Thoracic aorta (tissue), 2 donors: Measurements from ENCODE around the gene PDZRN4. TPM values are rescaled to one million over a fixed set of nuclear protein-coding genes. Genes with fewer than 3 reads are reported as not detected.

Experiments used
- ATAC-seq: fragments of 150-250 bp; one replicate; pipeline ENCODE4 v1.8.0; 2017; ENCODE audit warnings: low read depth; ENCODE audit not compliant: insufficient number of reproducible peaks, low FRiP score
- DNase-seq: peaks from one replicate; pipeline ENCODE4 v3.0.0-alpha.2; 2020; ENCODE audit warnings: low spot score
- H3K27ac ChIP-seq, 2 donors: fragments of 200-600 bp; sonication (generic); 1 replicate in 1 of 2; 2 replicates in 1 of 2; pipeline ENCODE4 v1.5.1; 2016; ENCODE audit warnings: mild to moderate bottlenecking in 2 of 2, moderate library complexity in 2 of 2
- H3K27me3 ChIP-seq: fragments of 200-600 bp; sonication (generic); replicated peaks from 2 replicates; pipeline ENCODE4 v1.6.0; 2016; ENCODE audit warnings: mild to moderate bottlenecking; ENCODE audit not compliant: insufficient read depth
- H3K36me3 ChIP-seq: fragments of 200-600 bp; sonication (generic); one replicate; pipeline ENCODE4 v1.5.1; 2016
- H3K4me1 ChIP-seq, 2 donors: fragments of 200-600 bp; sonication (generic); 1 replicate in 1 of 2; 2 replicates in 1 of 2; pipeline versions ENCODE4 v1.5.1 to v1.6.0; 2016; ENCODE audit warnings: low read depth in 2 of 2, mild to moderate bottlenecking in 1 of 2; ENCODE audit not compliant: control insufficient read depth in 1 of 2
- H3K4me3 ChIP-seq: fragments of 200-600 bp; sonication (generic); 2 replicates; pipeline ENCODE4 v1.5.1; 2016; ENCODE audit warnings: mild to moderate bottlenecking
- H3K9me3 ChIP-seq: fragments of 200-600 bp; sonication (generic); 2 replicates; pipeline ENCODE4 v1.5.1; 2016
- total RNA-seq, 2 donors: library from RNA; depleted of rRNA; stranded (reverse); fragments of >200 nt; gene quantifications; one replicate each; pipeline versions ENCODE4 v1.1.0 to v1.2.3, GENCODE V29; 2016
- TF ChIP-seq, protein P1 (sequence below): fragments of 200-600 bp; sonication (generic); IDR thresholded peaks from one replicate; pipeline ENCODE4 v1.5.1; 2019; ENCODE audit warnings: antibody characterized with exemption

The PDZRN4 gene
- total RNA-seq, 2 donors from 2014 or later: 6.1 to 12.5 TPM

DNA sequence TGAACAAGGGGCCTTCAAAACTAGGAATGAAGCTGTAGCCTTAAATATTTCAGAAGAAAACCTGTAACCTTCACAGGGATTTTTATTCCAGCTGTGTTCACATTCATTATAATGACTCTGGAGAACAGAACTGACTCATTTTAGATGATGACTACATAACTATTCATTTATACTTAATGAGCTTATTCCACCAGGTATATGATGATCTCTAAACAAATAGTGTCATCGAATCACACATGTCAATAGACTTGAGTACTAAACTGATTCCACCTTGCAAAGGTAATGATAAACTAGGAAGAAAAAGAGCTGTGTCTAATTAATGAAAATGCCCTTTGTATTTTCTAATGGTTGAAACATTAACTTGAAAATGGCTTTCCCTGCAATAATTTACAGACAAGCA lies 433.2 kb downstream of the PDZRN4 start:
- H3K27ac ChIP-seq: no peak overlapping the region
- H3K4me3 ChIP-seq: no peak overlapping the region
- ATAC-seq (no peak), DNase-seq (no peak)
- TF ChIP-seq, protein P1, sequence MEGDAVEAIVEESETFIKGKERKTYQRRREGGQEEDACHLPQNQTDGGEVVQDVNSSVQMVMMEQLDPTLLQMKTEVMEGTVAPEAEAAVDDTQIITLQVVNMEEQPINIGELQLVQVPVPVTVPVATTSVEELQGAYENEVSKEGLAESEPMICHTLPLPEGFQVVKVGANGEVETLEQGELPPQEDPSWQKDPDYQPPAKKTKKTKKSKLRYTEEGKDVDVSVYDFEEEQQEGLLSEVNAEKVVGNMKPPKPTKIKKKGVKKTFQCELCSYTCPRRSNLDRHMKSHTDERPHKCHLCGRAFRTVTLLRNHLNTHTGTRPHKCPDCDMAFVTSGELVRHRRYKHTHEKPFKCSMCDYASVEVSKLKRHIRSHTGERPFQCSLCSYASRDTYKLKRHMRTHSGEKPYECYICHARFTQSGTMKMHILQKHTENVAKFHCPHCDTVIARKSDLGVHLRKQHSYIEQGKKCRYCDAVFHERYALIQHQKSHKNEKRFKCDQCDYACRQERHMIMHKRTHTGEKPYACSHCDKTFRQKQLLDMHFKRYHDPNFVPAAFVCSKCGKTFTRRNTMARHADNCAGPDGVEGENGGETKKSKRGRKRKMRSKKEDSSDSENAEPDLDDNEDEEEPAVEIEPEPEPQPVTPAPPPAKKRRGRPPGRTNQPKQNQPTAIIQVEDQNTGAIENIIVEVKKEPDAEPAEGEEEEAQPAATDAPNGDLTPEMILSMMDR: no peak
- H3K27me3 ChIP-seq: no peaks in the 10 kb centered on the region
- no peaks in the 10 kb centered on the region for H3K9me3 ChIP-seq
- no peaks in the 10 kb centered on the region for H3K4me1 ChIP-seq
- no peaks in the 10 kb centered on the region for H3K36me3 ChIP-seq
